H1 (cell line): Measurements from ENCODE around the gene ACTA2.

ENCODE experiments used
- EZH2 ChIP-seq: fragments of 200-600 bp; sonication (generic); IDR thresholded peaks from 2 replicates; pipeline ENCODE4 v1.7.1; 2012; ENCODE audit warnings: low read depth, mild to moderate bottlenecking, moderate library complexity, low read length, inconsistent platforms; ENCODE audit not compliant: severe bottlenecking
- JUN ChIP-seq: IDR thresholded peaks from 2 replicates; pipeline ENCODE4 v1.6.1; 2011; ENCODE audit warnings: low read depth, mild to moderate bottlenecking, improper control_type of control experiment, low read length
- JUND ChIP-seq: IDR thresholded peaks from 2 replicates; pipeline ENCODE4 v1.6.1; 2011; ENCODE audit warnings: mild to moderate bottlenecking, improper control_type of control experiment, low read length
- POLR2A ChIP-seq, 2 experiments: IDR thresholded peaks; 1 replicate in 1 of 2; 2 replicates in 1 of 2; pipeline ENCODE4 v1.6.1; 2011; ENCODE audit warnings: low read depth in 2 of 2, low read length in 2 of 2, mild to moderate bottlenecking in 2 of 2; ENCODE audit errors: control extremely low read depth in 1 of 2
- SRF ChIP-seq: IDR thresholded peaks from 2 replicates; pipeline ENCODE4 v1.6.1; 2011; ENCODE audit warnings: mild to moderate bottlenecking, low read depth, low read length, moderate library complexity
- TAF1 ChIP-seq: IDR thresholded peaks from 2 replicates; pipeline ENCODE4 v1.6.1; 2011; ENCODE audit warnings: mild to moderate bottlenecking, low read depth, low read length
- TF ChIP-seq, protein P1 (sequence below), 3 experiments: IDR thresholded peaks; 1 replicate in 2 of 3; 2 replicates in 1 of 3; pipeline versions ENCODE4 v1.5.1 to v1.6.1; 2011; ENCODE audit warnings: low read length in 3 of 3, mild to moderate bottlenecking in 3 of 3, inconsistent platforms in 2 of 3, low read depth in 1 of 3, moderate library complexity in 1 of 3; ENCODE audit not compliant: insufficient read depth in 1 of 3; ENCODE audit errors: control extremely low read depth in 1 of 3

DNA sequence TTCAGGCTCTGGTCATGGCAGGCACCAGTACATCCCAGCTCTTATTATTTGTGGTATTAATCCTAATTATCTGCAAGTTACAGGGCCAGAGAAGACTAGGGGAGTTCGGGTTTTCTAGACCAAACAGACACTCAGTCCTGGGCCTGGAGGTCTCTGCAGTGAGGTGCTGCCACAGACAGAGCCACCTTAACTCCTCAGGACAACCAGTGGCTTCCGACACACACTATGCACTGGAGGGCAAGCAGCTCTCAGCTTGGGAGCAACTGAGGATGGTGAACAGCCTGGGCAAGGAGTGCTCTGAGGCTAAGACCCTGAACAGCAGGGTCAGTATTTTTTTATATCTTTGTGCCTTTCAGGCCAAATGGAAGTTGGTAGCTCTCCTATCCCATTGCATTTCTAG lies 19.0 kb downstream of the ACTA2 start:
- no peak for TF ChIP-seq JUN
- TF ChIP-seq, protein P1, sequence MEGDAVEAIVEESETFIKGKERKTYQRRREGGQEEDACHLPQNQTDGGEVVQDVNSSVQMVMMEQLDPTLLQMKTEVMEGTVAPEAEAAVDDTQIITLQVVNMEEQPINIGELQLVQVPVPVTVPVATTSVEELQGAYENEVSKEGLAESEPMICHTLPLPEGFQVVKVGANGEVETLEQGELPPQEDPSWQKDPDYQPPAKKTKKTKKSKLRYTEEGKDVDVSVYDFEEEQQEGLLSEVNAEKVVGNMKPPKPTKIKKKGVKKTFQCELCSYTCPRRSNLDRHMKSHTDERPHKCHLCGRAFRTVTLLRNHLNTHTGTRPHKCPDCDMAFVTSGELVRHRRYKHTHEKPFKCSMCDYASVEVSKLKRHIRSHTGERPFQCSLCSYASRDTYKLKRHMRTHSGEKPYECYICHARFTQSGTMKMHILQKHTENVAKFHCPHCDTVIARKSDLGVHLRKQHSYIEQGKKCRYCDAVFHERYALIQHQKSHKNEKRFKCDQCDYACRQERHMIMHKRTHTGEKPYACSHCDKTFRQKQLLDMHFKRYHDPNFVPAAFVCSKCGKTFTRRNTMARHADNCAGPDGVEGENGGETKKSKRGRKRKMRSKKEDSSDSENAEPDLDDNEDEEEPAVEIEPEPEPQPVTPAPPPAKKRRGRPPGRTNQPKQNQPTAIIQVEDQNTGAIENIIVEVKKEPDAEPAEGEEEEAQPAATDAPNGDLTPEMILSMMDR (IDR thresholded peaks at IDR 0.05; ENCODE audit: control extremely low read depth in 1 of 3, insufficient read depth in 1 of 3, low read depth in 1 of 3, low read length in 3 of 3), result no peak
- TF ChIP-seq POLR2A (IDR thresholded peaks at IDR 0.05; ENCODE audit: control extremely low read depth in 1 of 2, low read depth in 2 of 2, low read length in 2 of 2), result no peak
- no peak for TF ChIP-seq SRF
- no peak for TF ChIP-seq JUND
- no peak for TF ChIP-seq TAF1
- TF ChIP-seq EZH2, result no peak
